HCT116 (cell line): ENCODE results near the gene FTCD. TPM values are rescaled to one million over a fixed set of nuclear protein-coding genes. Genes with fewer than 3 reads are reported as not detected.
"Not testable (repeated sequence)": the region's sequence is repeated elsewhere in the genome, so short reads cannot be mapped to it uniquely, and the experiment has no call there.

Source experiments
- ATAC-seq: fragments of 200-7000 bp; cut with Tn5 transposase; 2 replicates; pipeline ENCODE4 v1.9.1; 2020; ENCODE audit warnings: mild to moderate bottlenecking, moderate library complexity
- BruUV-seq: library from RNA; stranded (reverse); fragments of 400-500 nt; replicated peaks from 2 replicates; lab custom pipeline; 2021; lab: Mats Ljungman, UMichigan
- CTCF ChIA-PET: fragments of 300-600 bp; sonication (Branson Sonifier 250); formaldehyde crosslinking; loops from one replicate; lab custom pipeline; 2021; ENCODE audit warnings: antibody characterized with exemption; lab: Charles Lee
- POLR2A ChIA-PET: fragments of 300-600, 350-600 bp; sonication (Branson Sonifier 250); formaldehyde crosslinking; loops from one replicate; lab custom pipeline; 2021; ENCODE audit warnings: antibody characterized with exemption; lab: Charles Lee
- RAD21 ChIA-PET, 2 experiments: fragments of 300-600 bp; sonication (Branson Sonifier 250); formaldehyde crosslinking; loops; one replicate each; lab custom pipeline; 2023; ENCODE audit warnings: low total read pairs in 2 of 2; ENCODE audit not compliant: uncharacterized antibody in 2 of 2, unreplicated experiment in 2 of 2, low non-redundant PET in 1 of 2; lab: Charles Lee
- DNase-seq: peaks from one replicate; pipeline ENCODE4 v3.0.0-alpha.2; 2010; ENCODE audit warnings: low read depth, low spot score
- H2AFZ ChIP-seq: fragments of 200-600 bp; shearing (Covaris generic), sonication (generic); 2 replicates; pipeline ENCODE4 v1.6.1; 2017; ENCODE audit warnings: low read depth, mixed run types, mixed read lengths, antibody characterized with exemption, low read length; ENCODE audit not compliant: poor library complexity, severe bottlenecking
- H3K27ac ChIP-seq: 2 replicates; pipeline ENCODE4 v1.5.1; 2012; ENCODE audit warnings: low read depth, low read length
- H3K27me3 ChIP-seq: fragments of 200-600 bp; sonication (generic); 2 replicates; pipeline ENCODE4 v1.6.1; 2016; ENCODE audit warnings: mixed run types, low read length, mixed read lengths; ENCODE audit not compliant: insufficient read depth
- H3K36me3 ChIP-seq, 2 experiments: fragments of 200-500 bp in 1 of 2; fragments of 200-600 bp in 1 of 2; sonication (Bioruptor generic) in 1 of 2; sonication (generic) in 1 of 2; 2 replicates each; pipeline versions ENCODE4 v1.5.1 to v1.6.1; 2014 to 2016; ENCODE audit warnings: low read length in 2 of 2, inconsistent platforms in 1 of 2, mixed read lengths in 1 of 2, mixed run types in 1 of 2; ENCODE audit not compliant: insufficient read depth in 2 of 2, control insufficient read depth in 1 of 2
- H3K4me1 ChIP-seq, 2 experiments: fragments of 200-600 bp in 1 of 2; sonication (generic) in 1 of 2; 2 replicates each; pipeline versions ENCODE4 v1.5.1 to v1.6.1; 2012 to 2017; ENCODE audit warnings: low read length in 2 of 2, inconsistent platforms in 1 of 2, mild to moderate bottlenecking in 1 of 2, mixed read lengths in 1 of 2, mixed run types in 1 of 2, moderate library complexity in 1 of 2; ENCODE audit not compliant: insufficient read depth in 2 of 2, control insufficient read depth in 1 of 2
- H3K4me2 ChIP-seq: fragments of 200-600 bp; sonication (generic); 2 replicates; pipeline ENCODE4 v1.6.1; 2017; ENCODE audit warnings: mixed run types, low read length, mixed read lengths
- H3K4me3 ChIP-seq, 2 experiments: fragments of 200-600 bp in 1 of 2; sonication (generic) in 1 of 2; replicated peaks in 1 of 2; 2 replicates each; pipeline ENCODE4 v1.5.1; 2011 to 2016; ENCODE audit warnings: low read length in 2 of 2, control low read depth in 1 of 2, low read depth in 1 of 2, mild to moderate bottlenecking in 1 of 2, mixed read lengths in 1 of 2, mixed run types in 1 of 2
- H3K79me2 ChIP-seq: fragments of 200-600 bp; sonication (generic); 2 replicates; pipeline ENCODE4 v1.6.1; 2017; ENCODE audit warnings: mild to moderate bottlenecking, mixed run types, low read length, moderate library complexity, mixed read lengths; ENCODE audit not compliant: insufficient read depth
- H3K9ac ChIP-seq: fragments of 200-600 bp; sonication (generic); 2 replicates; pipeline ENCODE4 v1.6.1; 2016; ENCODE audit warnings: low read length, mixed read lengths
- H3K9me2 ChIP-seq: fragments of 200-600 bp; sonication (generic), shearing (Covaris generic); 2 replicates; pipeline ENCODE4 v1.6.1; 2017; ENCODE audit warnings: mixed run types, mild to moderate bottlenecking, moderate library complexity; ENCODE audit not compliant: insufficient read depth
- H3K9me3 ChIP-seq, 2 experiments: fragments of 200-500 bp in 1 of 2; fragments of 200-600 bp in 1 of 2; sonication (Bioruptor generic) in 1 of 2; sonication (generic) in 1 of 2; 2 replicates each; pipeline ENCODE4 v1.6.1; 2014 to 2017; ENCODE audit warnings: low read length in 2 of 2, mixed read lengths in 2 of 2, inconsistent platforms in 1 of 2, low read depth in 1 of 2, mild to moderate bottlenecking in 1 of 2, mixed run types in 1 of 2, moderate library complexity in 1 of 2; ENCODE audit not compliant: control insufficient read depth in 1 of 2, insufficient read depth in 1 of 2
- H4K20me1 ChIP-seq: fragments of 200-600 bp; sonication (generic), shearing (Covaris generic); 2 replicates; pipeline ENCODE4 v1.6.1; 2017; ENCODE audit warnings: mixed run types, mild to moderate bottlenecking, moderate library complexity; ENCODE audit not compliant: insufficient read depth
- CEBPB ChIP-seq: IDR thresholded peaks from 2 replicates; pipeline ENCODE4 v1.6.1; 2012; ENCODE audit warnings: low read depth
- EGR1 ChIP-seq: IDR thresholded peaks from 2 replicates; pipeline ENCODE4 v1.6.1; 2012; ENCODE audit warnings: low read depth
- ELF1 ChIP-seq: IDR thresholded peaks from 2 replicates; pipeline ENCODE4 v1.6.1; 2012; ENCODE audit warnings: low read depth, borderline replicate concordance
- EZH2 ChIP-seq: fragments of 200-600 bp; sonication (generic); IDR thresholded peaks from 2 replicates; pipeline ENCODE4 v1.6.1; 2017; ENCODE audit warnings: antibody characterized with exemption, mixed run types
- EZH2phosphoT487 ChIP-seq: fragments of 200-600 bp; IDR thresholded peaks from 2 replicates; pipeline ENCODE4 v1.6.1; 2018; ENCODE audit warnings: antibody characterized with exemption, borderline replicate concordance
- FOSL1 ChIP-seq: IDR thresholded peaks from 2 replicates; pipeline ENCODE4 v1.6.1; 2012; ENCODE audit warnings: low read depth
- MAX ChIP-seq: IDR thresholded peaks from 2 replicates; pipeline ENCODE4 v1.6.1; 2012
- RAD21 ChIP-seq: IDR thresholded peaks from 2 replicates; pipeline ENCODE4 v1.6.1; 2012; ENCODE audit warnings: low read depth, mild to moderate bottlenecking
- SP1 ChIP-seq: IDR thresholded peaks from 2 replicates; pipeline ENCODE4 v1.6.1; 2012; ENCODE audit warnings: low read depth
- SRF ChIP-seq: IDR thresholded peaks from 2 replicates; pipeline ENCODE4 v1.6.1; 2012; ENCODE audit warnings: low read depth
- ZFX ChIP-seq: fragments of 450-650 bp; IDR thresholded peaks from 2 replicates; pipeline ENCODE4 v1.6.1; 2017
- ZNF274 ChIP-seq: fragments of 200-500 bp; sonication (Bioruptor generic); IDR thresholded peaks from 2 replicates; pipeline ENCODE4 v1.6.1; 2014; ENCODE audit warnings: mild to moderate bottlenecking, low read depth, low read length, inconsistent platforms
- intact Hi-C: fragments of 100-400 bp; cut with micrococcal nuclease; formaldehyde crosslinking; loops from 2 replicates; pipeline ENCODE4 v1.10.0; 2022
- total RNA-seq: library from RNA; stranded (reverse); gene quantifications from one replicate; pipeline ENCODE4 v1.2.1, GENCODE V29; 2021; ENCODE audit not compliant: unreplicated experiment
- TF ChIP-seq, protein P1 (sequence below): IDR thresholded peaks from 2 replicates; pipeline ENCODE4 v1.6.1; 2012
- TF ChIP-seq, protein P2 (sequence below): IDR thresholded peaks from 2 replicates; pipeline ENCODE4 v1.6.1; 2012; ENCODE audit warnings: low read depth
- TF ChIP-seq, protein P3 (sequence below): IDR thresholded peaks from 2 replicates; pipeline ENCODE4 v1.6.1; 2011; ENCODE audit warnings: mild to moderate bottlenecking, low read length, moderate library complexity; ENCODE audit not compliant: insufficient replicate concordance; ENCODE audit errors: extremely low read depth

Gene FTCD
- total RNA-seq, 1 experiment from 2014 or later, result 2.5 TPM

- H3K9me2 ChIP-seq, H3K9ac ChIP-seq, POLR2A ChIA-PET, ATAC-seq, H3K9me3 ChIP-seq, H3K79me2 ChIP-seq, H3K4me3 ChIP-seq, H2AFZ ChIP-seq, H4K20me1 ChIP-seq, H3K27me3 ChIP-seq, CTCF ChIA-PET, BruUV-seq, H3K4me2 ChIP-seq, RAD21 ChIA-PET, DNase-seq, H3K27ac ChIP-seq, H3K36me3 ChIP-seq: not testable (repeated sequence)
- H3K4me1 ChIP-seq, result peaks cover 0 to 11% of the 10 kb centered on the region in 2 experiments; a peak in 1 of 4 replicates
- intact Hi-C loops, result loop anchor here (5.0 to 10.0 kb wide), 2 partner anchors 87 to 144 kb away; partner anchors contain the start of genes LSS, MCM3AP and YBEY
These were observed 14.9 kb downstream of the FTCD start for GRCh38 chr21:46140352-46141003.

- H4K20me1 ChIP-seq, result no peaks in the 10 kb centered on the region
- H3K36me3 ChIP-seq, result no peaks in the 10 kb centered on the region
- no peaks in the 10 kb centered on the region for H3K79me2 ChIP-seq
- DNase-seq (no peak), ATAC-seq (no peak)
- H3K4me3 ChIP-seq, result no peak overlapping the region
- no peaks in the 10 kb centered on the region for H3K9me3 ChIP-seq
- H3K4me1 ChIP-seq, result peaks cover 0 to 11% of the 10 kb centered on the region in 2 experiments; a peak in 1 of 4 replicates
- H3K9ac ChIP-seq, result no peak overlapping the region
- ChIA-PET CTCF (no interaction called here), RAD21 (no interaction called here), POLR2A (no interaction called here)
- no peaks in the 10 kb centered on the region for H3K9me2 ChIP-seq
- H3K4me2 ChIP-seq, result no peak overlapping the region
- H2AFZ ChIP-seq, result no peak overlapping the region
- no peaks in the 10 kb centered on the region for H3K27me3 ChIP-seq
- no TSS peak for BruUV-seq
- intact Hi-C loops, result loop anchor here (5.0 to 10.0 kb wide), 2 partner anchors 88 to 145 kb away; partner anchors contain the start of genes LSS, MCM3AP and YBEY
- H3K27ac ChIP-seq, result no peak overlapping the region
- TF ChIP-seq RAD21 (no peak), FOSL1 (no peak), ZNF274 (no peak), SP1 (no peak), ELF1 (no peak), EZH2phosphoT487 (no peak), ZFX (no peak), SRF (no peak), MAX (no peak), EZH2 (no peak), EGR1 (no peak), CEBPB (no peak)
- TF ChIP-seq, protein P1, sequence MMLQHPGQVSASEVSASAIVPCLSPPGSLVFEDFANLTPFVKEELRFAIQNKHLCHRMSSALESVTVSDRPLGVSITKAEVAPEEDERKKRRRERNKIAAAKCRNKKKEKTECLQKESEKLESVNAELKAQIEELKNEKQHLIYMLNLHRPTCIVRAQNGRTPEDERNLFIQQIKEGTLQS, result no peak
- TF ChIP-seq, protein P2, sequence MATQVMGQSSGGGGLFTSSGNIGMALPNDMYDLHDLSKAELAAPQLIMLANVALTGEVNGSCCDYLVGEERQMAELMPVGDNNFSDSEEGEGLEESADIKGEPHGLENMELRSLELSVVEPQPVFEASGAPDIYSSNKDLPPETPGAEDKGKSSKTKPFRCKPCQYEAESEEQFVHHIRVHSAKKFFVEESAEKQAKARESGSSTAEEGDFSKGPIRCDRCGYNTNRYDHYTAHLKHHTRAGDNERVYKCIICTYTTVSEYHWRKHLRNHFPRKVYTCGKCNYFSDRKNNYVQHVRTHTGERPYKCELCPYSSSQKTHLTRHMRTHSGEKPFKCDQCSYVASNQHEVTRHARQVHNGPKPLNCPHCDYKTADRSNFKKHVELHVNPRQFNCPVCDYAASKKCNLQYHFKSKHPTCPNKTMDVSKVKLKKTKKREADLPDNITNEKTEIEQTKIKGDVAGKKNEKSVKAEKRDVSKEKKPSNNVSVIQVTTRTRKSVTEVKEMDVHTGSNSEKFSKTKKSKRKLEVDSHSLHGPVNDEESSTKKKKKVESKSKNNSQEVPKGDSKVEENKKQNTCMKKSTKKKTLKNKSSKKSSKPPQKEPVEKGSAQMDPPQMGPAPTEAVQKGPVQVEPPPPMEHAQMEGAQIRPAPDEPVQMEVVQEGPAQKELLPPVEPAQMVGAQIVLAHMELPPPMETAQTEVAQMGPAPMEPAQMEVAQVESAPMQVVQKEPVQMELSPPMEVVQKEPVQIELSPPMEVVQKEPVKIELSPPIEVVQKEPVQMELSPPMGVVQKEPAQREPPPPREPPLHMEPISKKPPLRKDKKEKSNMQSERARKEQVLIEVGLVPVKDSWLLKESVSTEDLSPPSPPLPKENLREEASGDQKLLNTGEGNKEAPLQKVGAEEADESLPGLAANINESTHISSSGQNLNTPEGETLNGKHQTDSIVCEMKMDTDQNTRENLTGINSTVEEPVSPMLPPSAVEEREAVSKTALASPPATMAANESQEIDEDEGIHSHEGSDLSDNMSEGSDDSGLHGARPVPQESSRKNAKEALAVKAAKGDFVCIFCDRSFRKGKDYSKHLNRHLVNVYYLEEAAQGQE, result no peak
- TF ChIP-seq, protein P3, sequence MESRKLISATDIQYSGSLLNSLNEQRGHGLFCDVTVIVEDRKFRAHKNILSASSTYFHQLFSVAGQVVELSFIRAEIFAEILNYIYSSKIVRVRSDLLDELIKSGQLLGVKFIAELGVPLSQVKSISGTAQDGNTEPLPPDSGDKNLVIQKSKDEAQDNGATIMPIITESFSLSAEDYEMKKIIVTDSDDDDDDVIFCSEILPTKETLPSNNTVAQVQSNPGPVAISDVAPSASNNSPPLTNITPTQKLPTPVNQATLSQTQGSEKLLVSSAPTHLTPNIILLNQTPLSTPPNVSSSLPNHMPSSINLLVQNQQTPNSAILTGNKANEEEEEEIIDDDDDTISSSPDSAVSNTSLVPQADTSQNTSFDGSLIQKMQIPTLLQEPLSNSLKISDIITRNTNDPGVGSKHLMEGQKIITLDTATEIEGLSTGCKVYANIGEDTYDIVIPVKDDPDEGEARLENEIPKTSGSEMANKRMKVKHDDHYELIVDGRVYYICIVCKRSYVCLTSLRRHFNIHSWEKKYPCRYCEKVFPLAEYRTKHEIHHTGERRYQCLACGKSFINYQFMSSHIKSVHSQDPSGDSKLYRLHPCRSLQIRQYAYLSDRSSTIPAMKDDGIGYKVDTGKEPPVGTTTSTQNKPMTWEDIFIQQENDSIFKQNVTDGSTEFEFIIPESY, result no peak
These were observed 15.7 kb downstream of the FTCD start for GRCh38 chr21:46139686-46140085.
